ENCODE results near the gene DYNLT2. TPM values are rescaled to one million over a fixed set of nuclear protein-coding genes. Genes with fewer than 3 reads are reported as not detected.

The DYNLT2 gene
- total and polyA plus RNA-seq, 2 of the 13 experiments (the other 11 are each of a cell fraction or from before 2014, with no cell fraction given): 2.1 to 4.3 TPM

DNA sequence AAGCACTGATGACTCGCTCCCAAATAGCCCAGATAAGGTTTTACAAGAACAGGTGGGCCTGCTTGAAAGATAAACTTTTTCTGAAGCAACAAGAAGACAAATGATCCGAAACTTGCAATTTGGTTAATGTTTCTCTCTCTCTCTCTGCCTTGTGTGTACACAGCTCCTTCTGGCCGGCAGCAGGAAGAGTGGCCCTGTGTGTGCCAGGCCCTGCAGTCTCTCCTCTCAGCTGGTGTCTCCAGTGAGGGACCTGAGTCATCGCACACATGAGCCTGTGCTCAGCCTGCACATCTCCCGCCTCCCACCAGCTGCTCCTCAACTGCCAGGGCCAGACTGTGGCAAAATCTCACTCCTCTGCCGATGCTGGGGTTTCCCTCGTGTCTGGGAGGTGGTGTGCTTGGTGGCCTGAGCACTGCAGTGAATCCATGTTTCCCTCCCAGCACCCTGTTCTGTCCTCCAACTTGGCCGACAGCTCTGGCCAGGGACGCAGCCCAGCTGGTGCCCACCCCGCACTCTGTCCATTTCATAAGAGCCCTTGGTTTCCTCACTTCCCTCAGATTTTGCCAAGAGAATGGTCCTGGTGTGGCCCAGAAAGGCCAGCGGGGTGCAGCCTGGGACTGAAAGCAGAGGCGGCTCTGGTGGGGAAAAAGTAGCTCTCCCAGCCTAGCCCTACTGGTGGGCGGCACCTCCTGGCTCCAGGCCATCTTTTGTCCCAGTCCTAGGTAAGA lies 49.5 kb upstream of the DYNLT2 start (continued):
- TF ChIP-seq, protein P1, sequence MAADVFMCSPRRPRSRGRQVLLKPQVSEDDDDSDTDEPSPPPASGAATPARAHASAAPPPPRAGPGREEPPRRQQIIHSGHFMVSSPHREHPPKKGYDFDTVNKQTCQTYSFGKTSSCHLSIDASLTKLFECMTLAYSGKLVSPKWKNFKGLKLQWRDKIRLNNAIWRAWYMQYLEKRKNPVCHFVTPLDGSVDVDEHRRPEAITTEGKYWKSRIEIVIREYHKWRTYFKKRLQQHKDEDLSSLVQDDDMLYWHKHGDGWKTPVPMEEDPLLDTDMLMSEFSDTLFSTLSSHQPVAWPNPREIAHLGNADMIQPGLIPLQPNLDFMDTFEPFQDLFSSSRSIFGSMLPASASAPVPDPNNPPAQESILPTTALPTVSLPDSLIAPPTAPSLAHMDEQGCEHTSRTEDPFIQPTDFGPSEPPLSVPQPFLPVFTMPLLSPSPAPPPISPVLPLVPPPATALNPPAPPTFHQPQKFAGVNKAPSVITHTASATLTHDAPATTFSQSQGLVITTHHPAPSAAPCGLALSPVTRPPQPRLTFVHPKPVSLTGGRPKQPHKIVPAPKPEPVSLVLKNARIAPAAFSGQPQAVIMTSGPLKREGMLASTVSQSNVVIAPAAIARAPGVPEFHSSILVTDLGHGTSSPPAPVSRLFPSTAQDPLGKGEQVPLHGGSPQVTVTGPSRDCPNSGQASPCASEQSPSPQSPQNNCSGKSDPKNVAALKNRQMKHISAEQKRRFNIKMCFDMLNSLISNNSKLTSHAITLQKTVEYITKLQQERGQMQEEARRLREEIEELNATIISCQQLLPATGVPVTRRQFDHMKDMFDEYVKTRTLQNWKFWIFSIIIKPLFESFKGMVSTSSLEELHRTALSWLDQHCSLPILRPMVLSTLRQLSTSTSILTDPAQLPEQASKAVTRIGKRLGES (CRISPR knock-in tag; IDR thresholded peaks at IDR 0.05; ENCODE audit: borderline replicate concordance): no peak
- TF ChIP-seq RORA (CRISPR knock-in tag; IDR thresholded peaks at IDR 0.05): no peak
- peak; percentile 26; the same call in 1 of the 2 replicates for TF ChIP-seq ZNF737 (CRISPR knock-in tag; IDR thresholded peaks at IDR 0.05; ENCODE audit: borderline replicate concordance)
- TF ChIP-seq, protein P2, sequence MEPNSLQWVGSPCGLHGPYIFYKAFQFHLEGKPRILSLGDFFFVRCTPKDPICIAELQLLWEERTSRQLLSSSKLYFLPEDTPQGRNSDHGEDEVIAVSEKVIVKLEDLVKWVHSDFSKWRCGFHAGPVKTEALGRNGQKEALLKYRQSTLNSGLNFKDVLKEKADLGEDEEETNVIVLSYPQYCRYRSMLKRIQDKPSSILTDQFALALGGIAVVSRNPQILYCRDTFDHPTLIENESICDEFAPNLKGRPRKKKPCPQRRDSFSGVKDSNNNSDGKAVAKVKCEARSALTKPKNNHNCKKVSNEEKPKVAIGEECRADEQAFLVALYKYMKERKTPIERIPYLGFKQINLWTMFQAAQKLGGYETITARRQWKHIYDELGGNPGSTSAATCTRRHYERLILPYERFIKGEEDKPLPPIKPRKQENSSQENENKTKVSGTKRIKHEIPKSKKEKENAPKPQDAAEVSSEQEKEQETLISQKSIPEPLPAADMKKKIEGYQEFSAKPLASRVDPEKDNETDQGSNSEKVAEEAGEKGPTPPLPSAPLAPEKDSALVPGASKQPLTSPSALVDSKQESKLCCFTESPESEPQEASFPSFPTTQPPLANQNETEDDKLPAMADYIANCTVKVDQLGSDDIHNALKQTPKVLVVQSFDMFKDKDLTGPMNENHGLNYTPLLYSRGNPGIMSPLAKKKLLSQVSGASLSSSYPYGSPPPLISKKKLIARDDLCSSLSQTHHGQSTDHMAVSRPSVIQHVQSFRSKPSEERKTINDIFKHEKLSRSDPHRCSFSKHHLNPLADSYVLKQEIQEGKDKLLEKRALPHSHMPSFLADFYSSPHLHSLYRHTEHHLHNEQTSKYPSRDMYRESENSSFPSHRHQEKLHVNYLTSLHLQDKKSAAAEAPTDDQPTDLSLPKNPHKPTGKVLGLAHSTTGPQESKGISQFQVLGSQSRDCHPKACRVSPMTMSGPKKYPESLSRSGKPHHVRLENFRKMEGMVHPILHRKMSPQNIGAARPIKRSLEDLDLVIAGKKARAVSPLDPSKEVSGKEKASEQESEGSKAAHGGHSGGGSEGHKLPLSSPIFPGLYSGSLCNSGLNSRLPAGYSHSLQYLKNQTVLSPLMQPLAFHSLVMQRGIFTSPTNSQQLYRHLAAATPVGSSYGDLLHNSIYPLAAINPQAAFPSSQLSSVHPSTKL (CRISPR knock-in tag; IDR thresholded peaks at IDR 0.05): peak; percentile 85
- no peak for TF ChIP-seq GPN1 (CRISPR knock-in tag; IDR thresholded peaks at IDR 0.05; ENCODE audit: borderline replicate concordance)
- peak; percentile 70; the same call in 1 of the 2 replicates for TF ChIP-seq FOSL1 (CRISPR knock-in tag; IDR thresholded peaks at IDR 0.05; ENCODE audit: borderline replicate concordance)
- TF ChIP-seq, protein P3, sequence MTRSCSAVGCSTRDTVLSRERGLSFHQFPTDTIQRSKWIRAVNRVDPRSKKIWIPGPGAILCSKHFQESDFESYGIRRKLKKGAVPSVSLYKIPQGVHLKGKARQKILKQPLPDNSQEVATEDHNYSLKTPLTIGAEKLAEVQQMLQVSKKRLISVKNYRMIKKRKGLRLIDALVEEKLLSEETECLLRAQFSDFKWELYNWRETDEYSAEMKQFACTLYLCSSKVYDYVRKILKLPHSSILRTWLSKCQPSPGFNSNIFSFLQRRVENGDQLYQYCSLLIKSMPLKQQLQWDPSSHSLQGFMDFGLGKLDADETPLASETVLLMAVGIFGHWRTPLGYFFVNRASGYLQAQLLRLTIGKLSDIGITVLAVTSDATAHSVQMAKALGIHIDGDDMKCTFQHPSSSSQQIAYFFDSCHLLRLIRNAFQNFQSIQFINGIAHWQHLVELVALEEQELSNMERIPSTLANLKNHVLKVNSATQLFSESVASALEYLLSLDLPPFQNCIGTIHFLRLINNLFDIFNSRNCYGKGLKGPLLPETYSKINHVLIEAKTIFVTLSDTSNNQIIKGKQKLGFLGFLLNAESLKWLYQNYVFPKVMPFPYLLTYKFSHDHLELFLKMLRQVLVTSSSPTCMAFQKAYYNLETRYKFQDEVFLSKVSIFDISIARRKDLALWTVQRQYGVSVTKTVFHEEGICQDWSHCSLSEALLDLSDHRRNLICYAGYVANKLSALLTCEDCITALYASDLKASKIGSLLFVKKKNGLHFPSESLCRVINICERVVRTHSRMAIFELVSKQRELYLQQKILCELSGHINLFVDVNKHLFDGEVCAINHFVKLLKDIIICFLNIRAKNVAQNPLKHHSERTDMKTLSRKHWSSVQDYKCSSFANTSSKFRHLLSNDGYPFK (CRISPR knock-in tag; IDR thresholded peaks at IDR 0.05; ENCODE audit: borderline replicate concordance): peak; percentile 56
- TF ChIP-seq, protein P4, sequence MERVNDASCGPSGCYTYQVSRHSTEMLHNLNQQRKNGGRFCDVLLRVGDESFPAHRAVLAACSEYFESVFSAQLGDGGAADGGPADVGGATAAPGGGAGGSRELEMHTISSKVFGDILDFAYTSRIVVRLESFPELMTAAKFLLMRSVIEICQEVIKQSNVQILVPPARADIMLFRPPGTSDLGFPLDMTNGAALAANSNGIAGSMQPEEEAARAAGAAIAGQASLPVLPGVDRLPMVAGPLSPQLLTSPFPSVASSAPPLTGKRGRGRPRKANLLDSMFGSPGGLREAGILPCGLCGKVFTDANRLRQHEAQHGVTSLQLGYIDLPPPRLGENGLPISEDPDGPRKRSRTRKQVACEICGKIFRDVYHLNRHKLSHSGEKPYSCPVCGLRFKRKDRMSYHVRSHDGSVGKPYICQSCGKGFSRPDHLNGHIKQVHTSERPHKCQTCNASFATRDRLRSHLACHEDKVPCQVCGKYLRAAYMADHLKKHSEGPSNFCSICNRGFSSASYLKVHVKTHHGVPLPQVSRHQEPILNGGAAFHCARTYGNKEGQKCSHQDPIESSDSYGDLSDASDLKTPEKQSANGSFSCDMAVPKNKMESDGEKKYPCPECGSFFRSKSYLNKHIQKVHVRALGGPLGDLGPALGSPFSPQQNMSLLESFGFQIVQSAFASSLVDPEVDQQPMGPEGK (CRISPR knock-in tag; IDR thresholded peaks at IDR 0.05): peak; percentile 50; the same call in 1 of the 2 replicates
- TF ChIP-seq RBM39 (IDR thresholded peaks at IDR 0.05; ENCODE audit: low read depth, low read length, poor library complexity, severe bottlenecking): peak; percentile 73
- peak; percentile 36 for TF ChIP-seq ZNF446 (CRISPR knock-in tag; IDR thresholded peaks at IDR 0.05)
- peak; percentile 59; the same call in 1 of the 2 replicates for TF ChIP-seq NKX3-1 (CRISPR knock-in tag; IDR thresholded peaks at IDR 0.05)
- 0 out of 2 replicates have a peak, but pooled peaks have one; percentile 30 for TF ChIP-seq ZNF780A (CRISPR knock-in tag; IDR thresholded peaks at IDR 0.05)
- no peak; the same call in 1 of the 2 replicates for TF ChIP-seq ZNF484 (CRISPR knock-in tag; IDR thresholded peaks at IDR 0.05; ENCODE audit: borderline replicate concordance, low read depth)
- TF ChIP-seq, protein P5, sequence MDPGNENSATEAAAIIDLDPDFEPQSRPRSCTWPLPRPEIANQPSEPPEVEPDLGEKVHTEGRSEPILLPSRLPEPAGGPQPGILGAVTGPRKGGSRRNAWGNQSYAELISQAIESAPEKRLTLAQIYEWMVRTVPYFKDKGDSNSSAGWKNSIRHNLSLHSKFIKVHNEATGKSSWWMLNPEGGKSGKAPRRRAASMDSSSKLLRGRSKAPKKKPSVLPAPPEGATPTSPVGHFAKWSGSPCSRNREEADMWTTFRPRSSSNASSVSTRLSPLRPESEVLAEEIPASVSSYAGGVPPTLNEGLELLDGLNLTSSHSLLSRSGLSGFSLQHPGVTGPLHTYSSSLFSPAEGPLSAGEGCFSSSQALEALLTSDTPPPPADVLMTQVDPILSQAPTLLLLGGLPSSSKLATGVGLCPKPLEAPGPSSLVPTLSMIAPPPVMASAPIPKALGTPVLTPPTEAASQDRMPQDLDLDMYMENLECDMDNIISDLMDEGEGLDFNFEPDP (CRISPR knock-in tag; conservative IDR thresholded peaks at IDR 0.05): no peak

Measured in HepG2 (cell line).